H1 (cell line): ENCODE results near the gene SRSF1. TPM values are rescaled to one million over a fixed set of nuclear protein-coding genes. Genes with fewer than 3 reads are reported as not detected.

Experiments used
- CTCF ChIA-PET: fragments of 300-600 bp; sonication (Branson Sonifier 250); formaldehyde crosslinking; loops from one replicate; lab custom pipeline; 2021; ENCODE audit not compliant: partially characterized antibody; lab: Charles Lee
- POLR2A ChIA-PET: fragments of 300-600 bp; sonication (Branson Sonifier 250); formaldehyde crosslinking; loops from one replicate; lab custom pipeline; 2021; ENCODE audit warnings: inconsistent platforms; ENCODE audit not compliant: partially characterized antibody; lab: Charles Lee
- DNase-seq, 2 experiments: peaks; one replicate each; pipeline versions ENCODE4 v3.0.0 to v3.0.0-alpha.2; 2010 to 2022; ENCODE audit warnings: low spot score in 2 of 2, low read depth in 1 of 2, mixed read lengths in 1 of 2
- FAIRE-seq: peaks from 2 replicates; lab custom pipeline; 2011; peaks lifted over from hg19 to GRCh38; lab: Jason Lieb, UNC
- H2AFZ ChIP-seq: 2 replicates; pipeline ENCODE4 v1.8.1; 2012; ENCODE audit warnings: low read length, inconsistent platforms
- H2AK5ac ChIP-seq: 2 replicates; pipeline ENCODE4 v1.6.1; 2013; ENCODE audit warnings: low read depth, low read length
- H2BK120ac ChIP-seq: replicated peaks from 2 replicates; pipeline ENCODE3; 2013; ENCODE audit warnings: low read depth, low read length, inconsistent platforms
- H2BK12ac ChIP-seq: 2 replicates; pipeline ENCODE4 v1.6.1; 2013; ENCODE audit warnings: low read depth, low read length
- H2BK15ac ChIP-seq: 2 replicates; pipeline ENCODE4 v1.6.1; 2013; ENCODE audit warnings: low read length
- H2BK20ac ChIP-seq: 2 replicates; pipeline ENCODE4 v1.6.1; 2013; ENCODE audit warnings: low read length
- H2BK5ac ChIP-seq: 2 replicates; pipeline ENCODE4 v1.6.1; 2013; ENCODE audit warnings: low read depth, low read length
- H3K14ac ChIP-seq: 2 replicates; pipeline ENCODE4 v1.6.1; 2013; ENCODE audit warnings: inconsistent platforms; ENCODE audit not compliant: insufficient read length
- H3K18ac ChIP-seq: 2 replicates; pipeline ENCODE4 v1.6.1; 2013; ENCODE audit warnings: low read length; ENCODE audit errors: extremely low read depth
- H3K23ac ChIP-seq: 2 replicates; pipeline ENCODE4 v1.6.1; 2013; ENCODE audit warnings: inconsistent platforms; ENCODE audit not compliant: insufficient read length
- H3K23me2 ChIP-seq: 2 replicates; pipeline ENCODE4 v1.6.1; 2013; ENCODE audit warnings: low read depth, low read length
- H3K27ac ChIP-seq: 2 replicates; pipeline ENCODE4 v1.6.1; 2011; ENCODE audit warnings: low read depth, low read length, inconsistent platforms
- H3K27me3 ChIP-seq, 4 experiments: replicated peaks in 1 of 4; 1 replicate in 1 of 4; 2 replicates in 3 of 4; pipeline versions ENCODE4 v1.6.1 to v1.8.1; 2011 to 2013; ENCODE audit warnings: low read length in 3 of 4, mild to moderate bottlenecking in 3 of 4, inconsistent platforms in 2 of 4, mixed read lengths in 2 of 4, moderate library complexity in 1 of 4; ENCODE audit not compliant: control insufficient read depth in 3 of 4, insufficient read depth in 3 of 4; ENCODE audit errors: extremely low read depth in 1 of 4
- H3K36me3 ChIP-seq, 4 experiments: 2 replicates each; pipeline versions ENCODE4 v1.6.1 to v1.8.1; 2011 to 2013; ENCODE audit warnings: mild to moderate bottlenecking in 4 of 4, low read length in 3 of 4, moderate library complexity in 2 of 4, control low read depth in 1 of 4, inconsistent platforms in 1 of 4; ENCODE audit not compliant: insufficient read depth in 4 of 4, control insufficient read depth in 2 of 4
- H3K4ac ChIP-seq: replicated peaks from 2 replicates; pipeline ENCODE3; 2013; ENCODE audit warnings: low read length, low read depth, mixed read lengths, inconsistent platforms; ENCODE audit not compliant: insufficient read length
- H3K4me1 ChIP-seq, 4 experiments: replicated peaks in 1 of 4; 1 replicate in 1 of 4; 2 replicates in 3 of 4; pipeline versions ENCODE4 v1.6.1 to v1.8.1; 2011 to 2013; ENCODE audit warnings: low read length in 3 of 4, inconsistent platforms in 2 of 4, mixed read lengths in 1 of 4; ENCODE audit not compliant: insufficient read depth in 4 of 4, control insufficient read depth in 3 of 4
- H3K4me2 ChIP-seq, 2 experiments: 2 replicates each; pipeline versions ENCODE4 v1.6.1 to v1.8.1; 2011 to 2013; ENCODE audit warnings: low read depth in 2 of 2, low read length in 2 of 2, control low read depth in 1 of 2, inconsistent platforms in 1 of 2, mild to moderate bottlenecking in 1 of 2; ENCODE audit not compliant: insufficient read depth in 1 of 2
- H3K4me3 ChIP-seq, 4 experiments: fragments of 200-600, 300-600 bp in 1 of 4; sonication (generic), shearing (Covaris generic), sonication (Bioruptor Twin) in 1 of 4; 2 replicates each; pipeline versions ENCODE4 v1.5.1 to v1.8.1; 2011 to 2016; ENCODE audit warnings: low read length in 4 of 4, low read depth in 3 of 4, control low read depth in 2 of 4, inconsistent platforms in 2 of 4, mild to moderate bottlenecking in 2 of 4, mixed read lengths in 1 of 4, moderate library complexity in 1 of 4; ENCODE audit not compliant: insufficient read depth in 2 of 4; ENCODE audit errors: extremely low read depth in 1 of 4
- H3K56ac ChIP-seq: replicated peaks from 2 replicates; pipeline ENCODE3; 2013; ENCODE audit warnings: low read depth, mild to moderate bottlenecking, mixed read lengths, low read length, inconsistent platforms; ENCODE audit not compliant: insufficient read length
- H3K79me1 ChIP-seq: 2 replicates; pipeline ENCODE4 v1.6.1; 2013; ENCODE audit warnings: low read depth, low read length, control low read depth
- H3K79me2 ChIP-seq, 2 experiments: 2 replicates each; pipeline versions ENCODE4 v1.6.1 to v1.8.1; 2012 to 2013; ENCODE audit warnings: low read length in 2 of 2, mild to moderate bottlenecking in 2 of 2, inconsistent platforms in 1 of 2; ENCODE audit not compliant: insufficient read depth in 2 of 2, control insufficient read depth in 1 of 2
- H3K9ac ChIP-seq, 4 experiments: replicated peaks in 1 of 4; 1 replicate in 1 of 4; 2 replicates in 3 of 4; pipeline versions ENCODE4 v1.6.1 to v1.8.1; 2011 to 2013; ENCODE audit warnings: low read depth in 3 of 4, low read length in 3 of 4, control low read depth in 2 of 4, mild to moderate bottlenecking in 2 of 4, moderate library complexity in 2 of 4, inconsistent platforms in 1 of 4; ENCODE audit errors: extremely low read depth in 1 of 4
- H3K9me3 ChIP-seq, 2 experiments: 2 replicates each; pipeline versions ENCODE4 v1.6.1 to v1.8.1; 2012 to 2013; ENCODE audit warnings: mild to moderate bottlenecking in 2 of 2, moderate library complexity in 2 of 2, control low read depth in 1 of 2, inconsistent platforms in 1 of 2, low read depth in 1 of 2, low read length in 1 of 2, mixed read lengths in 1 of 2; ENCODE audit not compliant: insufficient read depth in 2 of 2
- H4K20me1 ChIP-seq, 2 experiments: replicated peaks in 1 of 2; 2 replicates each; pipeline versions ENCODE3 to v1.8.1; 2011 to 2013; ENCODE audit warnings: inconsistent platforms in 2 of 2, low read length in 2 of 2, mild to moderate bottlenecking in 1 of 2; ENCODE audit not compliant: insufficient read depth in 2 of 2, control insufficient read depth in 1 of 2
- H4K5ac ChIP-seq: 2 replicates; pipeline ENCODE4 v1.6.1; 2013; ENCODE audit warnings: low read length, low read depth, mixed read lengths, inconsistent platforms; ENCODE audit not compliant: insufficient read length
- H4K8ac ChIP-seq: 2 replicates; pipeline ENCODE4 v1.8.0; 2013; ENCODE audit warnings: mild to moderate bottlenecking, moderate library complexity, low read length, inconsistent platforms; ENCODE audit not compliant: insufficient read depth; ENCODE audit errors: extremely low read depth
- H4K91ac ChIP-seq: replicated peaks from 2 replicates; pipeline ENCODE3; 2013; ENCODE audit warnings: low read length, mixed read lengths, inconsistent platforms; ENCODE audit not compliant: insufficient read length
- EGR1 ChIP-seq: IDR thresholded peaks from 2 replicates; pipeline ENCODE4 v1.6.1; 2011; ENCODE audit warnings: low read depth, low read length, borderline replicate concordance
- RXRA ChIP-seq: IDR thresholded peaks from 2 replicates; pipeline ENCODE4 v1.6.1; 2011; ENCODE audit warnings: low read depth, mild to moderate bottlenecking, low read length, moderate library complexity; ENCODE audit not compliant: insufficient read depth
- WGBS, 2 experiments: shearing (Covaris generic) in 1 of 2; methylation state at CpG; one replicate each; pipeline versions ENCODE4 v1.1.6 to v1.1.7; 2013 to 2015; ENCODE audit warnings: low lambda C conversion rate in 2 of 2, mixed read lengths in 2 of 2, inconsistent platforms in 1 of 2, low coverage in 1 of 2, missing lambda C conversion rate in 1 of 2; ENCODE audit not compliant: insufficient replicate concordance in 2 of 2, insufficient coverage in 1 of 2, insufficient read length in 1 of 2; ENCODE audit errors: extremely low coverage in 1 of 2, missing lambda C conversion rate in 1 of 2; 5-methylcytosine and 5-hydroxymethylcytosine counted together
- polyA plus RNA-seq, 7 experiments: library from polyadenylated mRNA; depleted of rRNA in 3 of 7; stranded (reverse) in 5 of 7; unstranded in 2 of 7; fragments of >200 nt in 5 of 7; fragments of 200-250 nt in 2 of 7; gene quantifications; 1 replicate in 5 of 7; 2 replicates in 1 of 7; 4 replicates in 1 of 7; pipeline versions ENCODE4 v1.2.1 to v1.2.3, GENCODE V29; 2011 to 2013; ENCODE audit warnings: missing spikeins in 2 of 7, mixed read lengths in 2 of 7
- total RNA-seq: library from RNA; stranded (reverse); fragmentation: NEBNext Ultra II Directional; extraction: Animal tissue kit (Norgen Biotek cat#: 25700); gene quantifications from 2 replicates; pipeline ENCODE4 v1.2.1, GENCODE V29; 2021

The SRSF1 gene
- total and polyA plus RNA-seq, 2 of the 8 experiments (the other 6 are each of a cell fraction or from before 2014, with no cell fraction given): 149 to 429 TPM

- Histone ChIP-seq H3K79me1 (peaks cover 5% of the 10 kb centered on the region; the same call in 1 of the 2 replicates), H3K56ac (no peak overlapping the region), H3K4me1 (peaks cover 0 to 2% (median 0%) of the 10 kb centered on the region in 4 experiments; a peak in 3 of 7 replicates), H3K18ac (no peak overlapping the region), H3K9ac (no peak overlapping the region), H3K79me2 (peaks cover 6 to 61% of the 10 kb centered on the region in 2 experiments), H2BK120ac (no peak overlapping the region), H4K8ac (no peak overlapping the region), H4K91ac (no peak overlapping the region), H3K14ac (no peak overlapping the region), H4K5ac (no peak overlapping the region), H3K23ac (no peak overlapping the region), H3K9me3 (no peaks in the 10 kb centered on the region), H3K27me3 (no peaks in the 10 kb centered on the region), H2BK12ac (no peak overlapping the region), H3K23me2 (peaks cover 9% of the 10 kb centered on the region), H2BK20ac (no peak overlapping the region), H3K36me3 (peaks cover 5 to 31% (median 20%) of the 10 kb centered on the region in 4 experiments), H3K4me2 (no peak overlapping the region), H3K4ac (no peak overlapping the region), H3K27ac (no peak overlapping the region), H4K20me1 (peaks cover 2 to 15% of the 10 kb centered on the region in 2 experiments), H2AK5ac (no peak overlapping the region), H3K4me3 (no peak overlapping the region), H2AFZ (no peak overlapping the region), H2BK5ac (no peak overlapping the region), H2BK15ac (no peak overlapping the region)
- WGBS, 2 experiments: 83% methylated on average over 4 of the region's 4 CpGs; no CpG with 5 or more reads in 1 of the 2 experiments
- ChIA-PET CTCF (interaction anchor here (1.0 to 3.6 kb wide), 14 partner anchors 9 to 133 kb away, joined by 3 to 35 read pairs (median 4); partner anchors contain the start of gene CUEDC1), POLR2A (interaction anchor here (0.8 to 28.0 kb wide), 10 partner anchors 9 to 207 kb away, joined by 3 to 672 read pairs (median 4); partner anchors contain the start of genes MRPS23 and SRSF1)
- FAIRE-seq: no peak
- no peak for TF ChIP-seq EGR1
- no peak for TF ChIP-seq RXRA
- DNase-seq: no peak
These were observed 22.7 kb downstream of the SRSF1 start for GRCh38 chr17:57984261-57984890.
